Smooth muscle cell (in vitro differentiated cells): Measurements from ENCODE around the gene MYH14. TPM values are rescaled to one million over a fixed set of nuclear protein-coding genes. Genes with fewer than 3 reads are reported as not detected.
"Not testable (repeated sequence)": the region's sequence is repeated elsewhere in the genome, so short reads cannot be mapped to it uniquely, and the experiment has no call there.

Experiments
- DNase-seq: peaks from one replicate; lab custom pipeline; 2025; ENCODE audit not compliant: unreplicated experiment; lab: John Stamatoyannopoulos, UW
- H2AFZ ChIP-seq: fragments of 200-600 bp; sonication (generic); 2 replicates; pipeline ENCODE4 v1.6.0; 2016; ENCODE audit warnings: antibody characterized with exemption, low read depth, mild to moderate bottlenecking
- H3F3A ChIP-seq: fragments of 200-600 bp; sonication (generic); 2 replicates; pipeline ENCODE4 v1.6.0; 2017; ENCODE audit warnings: antibody characterized with exemption, low read depth
- H3K27ac ChIP-seq: fragments of 200-600 bp; sonication (generic); 2 replicates; pipeline ENCODE4 v1.5.1; 2016; ENCODE audit warnings: low read depth, mild to moderate bottlenecking
- H3K27me3 ChIP-seq: fragments of 200-600 bp; sonication (generic); 2 replicates; pipeline ENCODE4 v1.6.1; 2016; ENCODE audit warnings: low read depth, mild to moderate bottlenecking
- H3K36me3 ChIP-seq: fragments of 200-600 bp; sonication (generic); 2 replicates; pipeline ENCODE4 v1.5.1; 2016; ENCODE audit warnings: low read depth
- H3K4me1 ChIP-seq: fragments of 200-600 bp; sonication (generic); 2 replicates; pipeline ENCODE4 v1.5.1; 2016; ENCODE audit warnings: low read depth
- H3K4me2 ChIP-seq: fragments of 200-600 bp; sonication (generic); 2 replicates; pipeline ENCODE4 v1.6.0; 2016; ENCODE audit warnings: mild to moderate bottlenecking
- H3K4me3 ChIP-seq: fragments of 200-600 bp; sonication (generic); 2 replicates; pipeline ENCODE4 v1.5.1; 2016; ENCODE audit warnings: mild to moderate bottlenecking
- H3K79me2 ChIP-seq: fragments of 200-600 bp; sonication (generic); 2 replicates; pipeline ENCODE4 v1.6.0; 2016; ENCODE audit warnings: low read depth, mild to moderate bottlenecking
- H3K9ac ChIP-seq: fragments of 200-600 bp; sonication (generic); 2 replicates; pipeline ENCODE4 v1.6.0; 2016; ENCODE audit warnings: low read depth
- H3K9me3 ChIP-seq: fragments of 200-600 bp; sonication (generic); replicated peaks from 2 replicates; pipeline ENCODE4 v1.5.1; 2016; ENCODE audit warnings: low read depth
- H4K20me1 ChIP-seq: fragments of 200-600 bp; sonication (generic); 2 replicates; pipeline ENCODE4 v1.6.0; 2016; ENCODE audit warnings: low read depth
- WGBS: methylation state at CpG from one replicate; pipeline ENCODE4 v1.1.7; 2016; ENCODE audit warnings: low lambda C conversion rate; 5-methylcytosine and 5-hydroxymethylcytosine counted together
- polyA plus RNA-seq: library from polyadenylated mRNA; unstranded; fragments of >200 nt; fragmentation: Nextera tagmentation; extraction: Ambion mirVana; gene quantifications from 2 replicates; pipeline ENCODE4 v1.2.1, GENCODE V29; 2016
- total RNA-seq: library from RNA; depleted of rRNA; stranded (reverse); fragments of >200 nt; gene quantifications from 2 replicates; pipeline ENCODE4 v1.2.3, GENCODE V29; 2014
- TF ChIP-seq, protein P1 (sequence below): fragments of 200-600 bp; sonication (generic); IDR thresholded peaks from 2 replicates; pipeline ENCODE4 v1.5.1; 2017; ENCODE audit warnings: borderline replicate concordance, mild to moderate bottlenecking, antibody characterized with exemption; ENCODE audit not compliant: insufficient read depth, poor library complexity, severe bottlenecking

MYH14 gene
- total and polyA plus RNA-seq, 2 experiments from 2014 or later, result 7.5 to 30.6 TPM

- Histone ChIP-seq H3K9me3 (no peaks in the 10 kb centered on the region), H3K27me3 (no peaks in the 10 kb centered on the region), H3K4me2 (peak overlapping the region; percentile 90), H3K36me3 (no peaks in the 10 kb centered on the region), H3K27ac (peak overlapping the region; percentile 82), H3F3A (peaks cover 14% of the 10 kb centered on the region), H3K4me1 (peaks cover 13% of the 10 kb centered on the region), H4K20me1 (no peaks in the 10 kb centered on the region), H3K79me2 (no peaks in the 10 kb centered on the region), H3K9ac (peak overlapping the region; percentile 61), H3K4me3 (peak overlapping the region; percentile 51), H2AFZ (peak overlapping the region; percentile 23)
- WGBS, result 4% methylated on average over 34 of the region's 34 CpGs
- TF ChIP-seq, protein P1, sequence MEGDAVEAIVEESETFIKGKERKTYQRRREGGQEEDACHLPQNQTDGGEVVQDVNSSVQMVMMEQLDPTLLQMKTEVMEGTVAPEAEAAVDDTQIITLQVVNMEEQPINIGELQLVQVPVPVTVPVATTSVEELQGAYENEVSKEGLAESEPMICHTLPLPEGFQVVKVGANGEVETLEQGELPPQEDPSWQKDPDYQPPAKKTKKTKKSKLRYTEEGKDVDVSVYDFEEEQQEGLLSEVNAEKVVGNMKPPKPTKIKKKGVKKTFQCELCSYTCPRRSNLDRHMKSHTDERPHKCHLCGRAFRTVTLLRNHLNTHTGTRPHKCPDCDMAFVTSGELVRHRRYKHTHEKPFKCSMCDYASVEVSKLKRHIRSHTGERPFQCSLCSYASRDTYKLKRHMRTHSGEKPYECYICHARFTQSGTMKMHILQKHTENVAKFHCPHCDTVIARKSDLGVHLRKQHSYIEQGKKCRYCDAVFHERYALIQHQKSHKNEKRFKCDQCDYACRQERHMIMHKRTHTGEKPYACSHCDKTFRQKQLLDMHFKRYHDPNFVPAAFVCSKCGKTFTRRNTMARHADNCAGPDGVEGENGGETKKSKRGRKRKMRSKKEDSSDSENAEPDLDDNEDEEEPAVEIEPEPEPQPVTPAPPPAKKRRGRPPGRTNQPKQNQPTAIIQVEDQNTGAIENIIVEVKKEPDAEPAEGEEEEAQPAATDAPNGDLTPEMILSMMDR, result no peak
- peak; percentile 61 for DNase-seq
Measured at GRCh38 chr19:50333235-50333736, 129.9 kb downstream of the MYH14 start.

DNA sequence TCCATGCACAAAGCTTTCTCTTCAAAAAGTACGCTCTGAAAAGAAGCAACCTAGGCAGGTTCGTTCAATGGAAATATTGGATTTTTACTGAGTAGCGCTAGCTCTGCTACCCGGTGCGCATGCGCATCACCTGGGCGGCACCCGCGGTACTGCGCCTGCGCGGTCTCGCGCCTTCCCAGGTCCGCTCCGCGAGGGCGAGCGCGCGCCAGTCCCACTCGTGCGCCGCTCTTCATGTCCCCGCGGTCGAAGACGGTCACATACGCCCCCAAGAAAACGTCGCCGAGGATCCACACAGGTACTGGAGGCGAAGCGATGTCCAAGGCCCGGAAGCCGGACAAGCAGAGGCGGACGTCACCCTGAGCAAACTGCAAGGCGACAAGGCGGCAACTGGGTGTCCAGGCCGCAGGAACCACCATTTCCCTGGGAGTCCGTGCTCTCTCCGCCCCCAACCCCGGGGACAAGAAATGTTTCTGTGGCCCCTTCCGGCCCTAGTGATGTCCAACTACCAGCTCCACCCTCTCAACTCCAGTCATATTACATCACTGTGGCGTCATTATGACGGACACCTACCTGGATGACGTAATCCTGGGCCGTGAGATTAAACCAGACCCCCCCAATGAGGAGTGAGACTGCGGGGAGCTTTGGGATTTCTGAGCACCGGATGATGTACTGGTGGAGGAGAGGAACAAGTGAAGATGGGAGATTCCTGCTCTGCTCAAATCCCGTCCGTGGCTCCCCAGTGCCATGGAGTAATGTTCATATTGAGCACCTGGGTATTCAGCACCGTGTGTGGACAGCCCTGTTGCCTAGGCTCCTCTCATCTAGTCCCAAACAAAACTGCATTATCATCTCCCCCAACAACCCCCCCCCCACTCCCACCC lies 130.6 kb downstream of the MYH14 start:
- Histone ChIP-seq H3K4me3 (peak overlapping the region; percentile 51), H3K36me3 (no peaks in the 10 kb centered on the region), H3F3A (peaks cover 14% of the 10 kb centered on the region), H4K20me1 (no peaks in the 10 kb centered on the region), H3K4me1 (peaks cover 13% of the 10 kb centered on the region), H3K27me3 (no peaks in the 10 kb centered on the region), H3K4me2 (peak overlapping the region; percentile 90), H3K9me3 (no peaks in the 10 kb centered on the region), H3K27ac (peak overlapping the region; percentile 82), H2AFZ (peak overlapping the region; percentile 23), H3K79me2 (no peaks in the 10 kb centered on the region), H3K9ac (peak overlapping the region; percentile 17)
- DNase-seq, result peak; percentile 61
- WGBS, result 19% methylated on average over 54 of the region's 54 CpGs
- TF ChIP-seq, protein P1, result no peak

DNA sequence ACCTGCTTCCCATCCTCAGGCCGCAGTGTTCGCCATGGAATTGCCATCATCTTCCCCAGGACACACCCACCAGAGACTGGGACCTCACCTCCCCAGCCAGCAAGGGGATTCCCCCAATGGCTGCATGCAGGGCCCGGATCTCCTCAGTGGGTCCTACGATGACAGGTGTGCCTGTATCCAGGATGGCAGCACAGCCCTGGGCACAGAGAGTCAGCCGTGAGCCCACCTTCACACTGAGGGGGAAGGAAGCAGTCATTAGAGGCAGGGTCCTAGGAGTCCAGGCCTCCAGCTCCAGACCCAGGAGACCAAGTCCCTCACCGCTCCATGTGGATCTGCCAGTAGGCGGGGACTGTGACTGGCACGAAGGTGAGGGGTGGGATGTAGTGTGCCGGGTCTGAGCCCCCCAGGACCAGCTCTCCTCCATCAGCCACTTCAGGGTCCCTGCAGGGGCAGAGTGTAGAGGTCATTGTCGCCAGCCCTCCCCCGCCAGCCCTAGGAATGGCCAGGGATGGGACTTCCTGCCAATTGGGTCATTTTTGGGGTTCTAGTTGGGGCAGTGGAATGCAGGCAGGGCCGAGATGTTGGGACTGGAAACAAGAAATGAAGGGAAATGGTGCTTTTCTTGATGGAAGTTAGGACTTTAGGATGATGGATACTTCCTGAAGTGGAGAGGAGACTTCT lies 131.5 kb downstream of the MYH14 start:
- H3K27ac ChIP-seq, result no peak overlapping the region

GRCh38 chr19:50337031-50337430 lies 133.6 kb downstream of the MYH14 start:
- not testable (repeated sequence) for H4K20me1 ChIP-seq, H3K9ac ChIP-seq, H3K36me3 ChIP-seq, DNase-seq, H2AFZ ChIP-seq, H3F3A ChIP-seq, H3K4me2 ChIP-seq, H3K4me3 ChIP-seq, H3K27ac ChIP-seq, H3K27me3 ChIP-seq, H3K79me2 ChIP-seq, H3K9me3 ChIP-seq
- peaks cover 13% of the 10 kb centered on the region for H3K4me1 ChIP-seq
- WGBS, result 93% methylated on average over 6 of the region's 6 CpGs

More for the DNA sequence above, 131.5 kb downstream of the MYH14 start:
- no peak overlapping the region for H2AFZ ChIP-seq
- peaks cover 12% of the 10 kb centered on the region for H3F3A ChIP-seq
- 96% methylated on average over 12 of the region's 12 CpGs for WGBS
- H3K9me3 ChIP-seq, result no peaks in the 10 kb centered on the region
- no peak overlapping the region for H3K9ac ChIP-seq
- H3K4me1 ChIP-seq, result peaks cover 13% of the 10 kb centered on the region
- TF ChIP-seq, protein P1, result no peak
- H3K36me3 ChIP-seq, result no peaks in the 10 kb centered on the region
- H3K4me2 ChIP-seq, result no peak overlapping the region
- H3K79me2 ChIP-seq, result no peaks in the 10 kb centered on the region
- DNase-seq, result no peak
- no peaks in the 10 kb centered on the region for H4K20me1 ChIP-seq
- H3K4me3 ChIP-seq, result no peak overlapping the region
- no peaks in the 10 kb centered on the region for H3K27me3 ChIP-seq
